Stimulated activated naive CD8-positive, alpha-beta T cell treated with anti-CD3 and anti-CD28 coated beads, Interleukin-15, Interleukin-2, amounts not matched to agents 100 ng/mL and 50 ng/mL, for 24 hours (primary cell): ENCODE data around the gene TLR1.

Experiments used
- H3K27ac Mint-ChIP-seq: one replicate; pipeline ENCODE4 v1.8.0; 2021; ENCODE audit warnings: mild to moderate bottlenecking, mixed read lengths
- H3K27me3 Mint-ChIP-seq: one replicate; pipeline ENCODE4 v1.8.0; 2021; ENCODE audit warnings: mixed read lengths
- H3K36me3 Mint-ChIP-seq: one replicate; pipeline ENCODE4 v1.8.0; 2021; ENCODE audit warnings: low read depth, mixed read lengths
- H3K4me1 Mint-ChIP-seq: one replicate; pipeline ENCODE4 v1.8.0; 2021; ENCODE audit warnings: low read depth, mixed read lengths
- H3K4me3 Mint-ChIP-seq: one replicate; pipeline ENCODE4 v1.8.0; 2021; ENCODE audit warnings: mild to moderate bottlenecking, mixed read lengths
- H3K9me3 Mint-ChIP-seq: one replicate; pipeline ENCODE4 v1.8.0; 2021; ENCODE audit warnings: mixed read lengths

TLR1 gene

DNA sequence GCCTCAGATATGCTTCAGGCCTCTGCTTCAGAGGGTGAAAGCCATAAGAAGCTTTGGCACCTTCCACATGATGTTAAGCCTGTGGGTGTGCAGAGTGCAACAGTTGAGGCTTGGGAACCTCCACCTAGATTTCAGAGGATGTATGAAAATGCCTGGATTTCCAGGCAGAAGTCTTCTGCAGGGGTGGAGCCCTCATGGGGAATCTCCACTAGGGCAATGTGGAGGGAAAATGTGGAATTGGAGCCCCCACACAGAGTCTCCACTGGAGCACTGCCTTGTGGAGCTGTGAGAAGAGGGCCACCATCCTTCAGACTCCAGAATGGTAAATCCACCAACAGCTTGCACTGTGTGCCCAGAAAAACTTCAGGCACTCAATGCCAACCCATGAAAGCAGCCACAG, 57.0 kb downstream of the TLR1 start:
- H3K9me3 Mint-ChIP-seq: peaks cover 16% of the 10 kb centered on the region
- H3K4me1 Mint-ChIP-seq: peaks cover 19% of the 10 kb centered on the region
- H3K4me3 Mint-ChIP-seq: no peak overlapping the region
- H3K36me3 Mint-ChIP-seq: peaks cover 14% of the 10 kb centered on the region
- no peaks in the 10 kb centered on the region for H3K27me3 Mint-ChIP-seq
- no peak overlapping the region for H3K27ac Mint-ChIP-seq
